ENCODE data around the gene KRTAP2-3.

KRTAP2-3 gene

GRCh38 chr17:41026715-41027471, 33.0 kb downstream of the KRTAP2-3 start, which contains the start of gene KRTAP1-5:
Gene KRTAP1-5 (minus strand): TSS chr17:41027208. CDS start chr17:41027155, 53 bp downstream.
- no peak for DNase-seq

GRCh38 chr17:41024697-41025096, 35.2 kb downstream of the KRTAP2-3 start:
- no peak for DNase-seq

- DNase-seq = no peak
Measured at GRCh38 chr17:41020336-41020735, 39.6 kb downstream of the KRTAP2-3 start.

- DNase-seq = no peak
Measured at GRCh38 chr17:41019415-41019814, 40.5 kb downstream of the KRTAP2-3 start.

- no peak for DNase-seq
Measured at GRCh38 chr17:41018541-41018940, 41.4 kb downstream of the KRTAP2-3 start.

GRCh38 chr17:41016578-41017215, 43.2 kb downstream of the KRTAP2-3 start:
- no peak for DNase-seq

GRCh38 chr17:41015454-41015853, 44.5 kb downstream of the KRTAP2-3 start:
- no peak for DNase-seq

- DNase-seq = no peak
Measured at GRCh38 chr17:41013606-41014005, 46.3 kb downstream of the KRTAP2-3 start.

GRCh38 chr17:41013181-41013580, 46.7 kb downstream of the KRTAP2-3 start:
- DNase-seq = no peak

GRCh38 chr17:41012326-41013120, 47.4 kb downstream of the KRTAP2-3 start:
- DNase-seq = no peak

- DNase-seq = no peak
Measured at GRCh38 chr17:41010441-41010840, 49.5 kb downstream of the KRTAP2-3 start.

- DNase-seq = no peak
Measured at GRCh38 chr17:41009936-41010335, 50.0 kb downstream of the KRTAP2-3 start.

GRCh38 chr17:41009301-41009760, 50.6 kb downstream of the KRTAP2-3 start:
- DNase-seq = no peak
